Lower lobe of right lung (tissue), 2 donors: ENCODE measurements around the gene MYL6. TPM values are rescaled to one million over a fixed set of nuclear protein-coding genes. Genes with fewer than 3 reads are reported as not detected.

Experiments used
- ATAC-seq, 2 donors: fragments of 200-7000 bp; cut with Tn5 transposase; one replicate each; pipeline ENCODE4 v1.9.1; 2020 to 2022; ENCODE audit warnings: mild to moderate bottlenecking in 2 of 2, moderate library complexity in 2 of 2
- DNase-seq: peaks from one replicate; pipeline ENCODE4 v3.0.0-alpha.2; 2020
- H3K27ac ChIP-seq: fragments of 200-600 bp; one replicate; pipeline ENCODE4 v1.8.0; 2022
- H3K27me3 ChIP-seq: fragments of 200-600 bp; one replicate; pipeline ENCODE4 v1.8.0; 2022; ENCODE audit warnings: low read depth
- H3K36me3 ChIP-seq: fragments of 200-600 bp; one replicate; pipeline ENCODE4 v1.8.0; 2022; ENCODE audit warnings: mild to moderate bottlenecking
- H3K4me1 ChIP-seq: fragments of 200-600 bp; one replicate; pipeline ENCODE4 v1.8.0; 2022
- H3K4me3 ChIP-seq: fragments of 200-600 bp; one replicate; pipeline ENCODE4 v1.8.0; 2022; ENCODE audit warnings: mild to moderate bottlenecking
- H3K9me3 ChIP-seq: fragments of 200-600 bp; one replicate; pipeline ENCODE4 v1.8.0; 2022
- intact Hi-C: fragments of 100-400 bp; cut with DNase I; formaldehyde crosslinking; loops from one replicate; pipeline ENCODE4 v1.11.0; 2022
- total RNA-seq: library from RNA; stranded (reverse); fragmentation: NEBNext Ultra II Directional; extraction: Animal tissue kit (Norgen Biotek cat#: 25700); gene quantifications from one replicate; pipeline ENCODE4 v1.2.1, GENCODE V29; 2021
- TF ChIP-seq, protein P1 (sequence below): fragments of 200-600 bp; IDR thresholded peaks from one replicate; pipeline ENCODE4 v1.8.0; 2022; ENCODE audit warnings: antibody characterized with exemption, mild to moderate bottlenecking
- donor health status: DM: no; HTN: yes; CAD: no; lungs with severe emphysema.

The MYL6 gene
- total RNA-seq, 1 donor from 2014 or later, result 1,292 TPM

DNA sequence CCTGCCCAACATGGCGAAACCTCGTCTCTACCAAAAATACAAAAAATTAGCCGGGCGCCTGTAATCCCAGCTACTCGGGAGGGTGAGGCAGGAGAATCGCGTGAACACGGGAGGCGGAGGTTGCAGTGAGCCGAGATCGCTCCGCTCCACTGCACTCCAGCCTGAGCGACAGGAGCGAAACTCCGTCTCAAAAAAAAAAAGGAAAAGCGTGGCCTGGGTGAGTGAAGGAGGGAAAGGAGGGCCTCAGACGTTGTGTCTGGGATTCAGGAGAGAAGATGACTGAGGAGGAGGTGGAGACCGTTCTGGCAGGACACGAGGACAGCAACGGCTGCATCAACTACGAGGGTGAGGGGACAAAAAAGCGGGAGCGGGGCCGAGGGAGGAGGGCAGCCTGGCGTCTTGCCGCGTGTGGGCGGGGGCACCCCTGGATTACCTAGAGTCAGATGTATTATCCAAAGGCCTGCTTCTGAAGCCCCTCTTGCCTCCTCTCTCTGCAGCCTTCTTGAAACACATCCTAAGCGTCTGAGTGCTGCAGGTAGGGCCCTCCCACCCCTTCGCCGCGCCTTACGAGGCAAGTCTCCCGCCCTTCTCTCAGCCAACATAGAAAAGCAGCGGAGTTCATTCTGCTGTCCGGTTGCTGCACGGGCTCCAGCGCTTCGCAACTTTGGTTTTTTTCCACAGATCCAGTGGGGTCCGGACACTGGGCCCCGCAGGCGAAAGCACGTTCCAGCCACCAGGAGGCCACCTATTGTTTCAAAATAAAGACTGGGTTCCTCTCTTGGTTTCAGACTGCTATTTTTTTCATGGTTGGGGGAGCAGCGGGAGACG, 744 bp upstream of the MYL6 start:
- H3K9me3 ChIP-seq, result no peaks in the 10 kb centered on the region
- peaks cover 31% of the 10 kb centered on the region for H3K36me3 ChIP-seq
- intact Hi-C loops, result no loop called here
- ATAC-seq (peak; percentile 65 to 68), DNase-seq (peak; percentile 80)
- TF ChIP-seq, protein P1, sequence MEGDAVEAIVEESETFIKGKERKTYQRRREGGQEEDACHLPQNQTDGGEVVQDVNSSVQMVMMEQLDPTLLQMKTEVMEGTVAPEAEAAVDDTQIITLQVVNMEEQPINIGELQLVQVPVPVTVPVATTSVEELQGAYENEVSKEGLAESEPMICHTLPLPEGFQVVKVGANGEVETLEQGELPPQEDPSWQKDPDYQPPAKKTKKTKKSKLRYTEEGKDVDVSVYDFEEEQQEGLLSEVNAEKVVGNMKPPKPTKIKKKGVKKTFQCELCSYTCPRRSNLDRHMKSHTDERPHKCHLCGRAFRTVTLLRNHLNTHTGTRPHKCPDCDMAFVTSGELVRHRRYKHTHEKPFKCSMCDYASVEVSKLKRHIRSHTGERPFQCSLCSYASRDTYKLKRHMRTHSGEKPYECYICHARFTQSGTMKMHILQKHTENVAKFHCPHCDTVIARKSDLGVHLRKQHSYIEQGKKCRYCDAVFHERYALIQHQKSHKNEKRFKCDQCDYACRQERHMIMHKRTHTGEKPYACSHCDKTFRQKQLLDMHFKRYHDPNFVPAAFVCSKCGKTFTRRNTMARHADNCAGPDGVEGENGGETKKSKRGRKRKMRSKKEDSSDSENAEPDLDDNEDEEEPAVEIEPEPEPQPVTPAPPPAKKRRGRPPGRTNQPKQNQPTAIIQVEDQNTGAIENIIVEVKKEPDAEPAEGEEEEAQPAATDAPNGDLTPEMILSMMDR, result peak; percentile 68
- no peaks in the 10 kb centered on the region for H3K27me3 ChIP-seq
- peak overlapping the region; percentile 88 for H3K4me3 ChIP-seq
- H3K4me1 ChIP-seq, result peaks cover 48% of the 10 kb centered on the region
- peak overlapping the region; percentile 96 for H3K27ac ChIP-seq

DNA sequence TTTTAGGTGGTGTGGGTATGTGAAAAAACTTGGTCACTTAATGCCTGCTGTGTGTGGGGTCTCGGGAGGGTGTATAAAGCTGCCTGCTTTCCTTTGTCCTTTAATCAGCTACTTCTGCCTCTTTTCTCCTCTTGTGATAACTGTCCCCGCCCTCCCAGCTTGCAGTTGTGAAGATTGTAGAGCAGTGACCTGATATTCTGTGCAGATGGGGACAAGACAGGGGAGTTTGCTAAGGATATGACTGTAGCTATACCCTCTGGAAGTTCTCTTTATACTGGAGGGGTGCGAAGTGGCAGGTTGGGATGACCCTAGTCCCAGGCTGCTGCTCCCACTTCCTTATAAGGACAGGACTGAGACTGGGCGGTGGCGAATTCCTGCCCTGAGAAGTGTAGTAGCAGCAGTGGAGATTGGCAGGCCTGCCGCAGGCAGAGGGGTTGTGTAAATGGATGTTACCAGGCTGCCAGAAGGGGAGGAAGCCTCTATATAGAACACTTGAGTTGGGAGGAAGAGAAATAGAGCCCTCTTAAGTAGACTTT, 835 bp downstream of the MYL6 start:
- Histone ChIP-seq H3K27me3 (no peaks in the 10 kb centered on the region), H3K36me3 (peaks cover 47% of the 10 kb centered on the region), H3K4me3 (peak overlapping the region; percentile 88), H3K4me1 (peaks cover 50% of the 10 kb centered on the region), H3K9me3 (no peaks in the 10 kb centered on the region), H3K27ac (peak overlapping the region; percentile 96)
- DNase-seq (peak; percentile 93), ATAC-seq (peak; percentile 80)
- intact Hi-C loops, result no loop called here
- TF ChIP-seq, protein P1, result no peak

DNA sequence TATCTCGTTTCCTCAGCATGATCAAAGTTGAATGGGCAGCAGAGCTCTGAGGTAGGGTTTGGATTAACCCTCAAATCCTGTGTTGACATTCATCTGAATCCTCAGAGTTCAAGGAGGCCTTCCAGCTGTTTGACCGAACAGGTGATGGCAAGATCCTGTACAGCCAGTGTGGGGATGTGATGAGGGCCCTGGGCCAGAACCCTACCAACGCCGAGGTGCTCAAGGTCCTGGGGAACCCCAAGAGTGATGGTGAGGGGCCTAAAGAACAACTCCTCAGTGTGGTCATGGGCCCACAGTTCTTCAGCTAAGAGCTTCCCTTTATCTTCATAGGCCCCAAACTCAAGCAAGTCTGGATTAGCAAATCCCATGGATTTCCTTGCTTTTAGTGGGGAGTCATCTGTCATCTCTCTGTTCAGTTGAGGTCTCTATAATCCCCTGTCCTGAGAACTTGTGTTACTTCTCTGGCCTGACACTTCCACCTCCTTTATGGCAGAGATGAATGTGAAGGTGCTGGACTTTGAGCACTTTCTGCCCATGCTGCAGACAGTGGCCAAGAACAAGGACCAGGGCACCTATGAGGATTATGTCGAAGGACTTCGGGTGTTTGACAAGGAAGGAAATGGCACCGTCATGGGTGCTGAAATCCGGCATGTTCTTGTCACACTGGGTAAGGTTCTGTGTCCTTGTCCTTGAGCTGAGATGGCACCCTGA, 1.5 kb downstream of the MYL6 start:
- Histone ChIP-seq H3K4me3 (peak overlapping the region; percentile 88), H3K36me3 (peaks cover 53% of the 10 kb centered on the region), H3K27me3 (no peaks in the 10 kb centered on the region), H3K4me1 (peaks cover 50% of the 10 kb centered on the region), H3K27ac (peak overlapping the region; percentile 96), H3K9me3 (no peaks in the 10 kb centered on the region)
- TF ChIP-seq, protein P1, result no peak
- intact Hi-C loops, result no loop called here
- DNase-seq (no peak), ATAC-seq (no peak)

GRCh38 chr12:56160193-56160763, 2.1 kb downstream of the MYL6 start:
- DNase-seq (no peak), ATAC-seq (no peak)
- H3K4me3 ChIP-seq, result peak overlapping the region; percentile 88
- no peaks in the 10 kb centered on the region for H3K9me3 ChIP-seq
- intact Hi-C loops, result no loop called here
- H3K27me3 ChIP-seq, result no peaks in the 10 kb centered on the region
- TF ChIP-seq, protein P1, result no peak
- peak overlapping the region; percentile 96 for H3K27ac ChIP-seq
- peaks cover 50% of the 10 kb centered on the region for H3K4me1 ChIP-seq
- peaks cover 60% of the 10 kb centered on the region for H3K36me3 ChIP-seq

GRCh38 chr12:56160894-56161689, 2.9 kb downstream of the MYL6 start:
- Histone ChIP-seq H3K27me3 (no peaks in the 10 kb centered on the region), H3K27ac (peak overlapping the region; percentile 96), H3K4me1 (peaks cover 50% of the 10 kb centered on the region), H3K36me3 (peaks cover 68% of the 10 kb centered on the region), H3K9me3 (no peaks in the 10 kb centered on the region), H3K4me3 (peak overlapping the region; percentile 88)
- ATAC-seq, result no peak
- no peak for DNase-seq
- TF ChIP-seq, protein P1, result no peak
- intact Hi-C loops, result no loop called here
